GM21381 (cell line): Measurements from ENCODE around the gene ENOX1.

Source experiments
- ATAC-seq: cut with Tn5 transposase; IDR thresholded peaks from one replicate; pipeline ENCODE4 v1.9.1; 2021; ENCODE audit warnings: mild to moderate bottlenecking, moderate library complexity; ENCODE audit not compliant: unreplicated experiment

ENOX1 gene

DNA sequence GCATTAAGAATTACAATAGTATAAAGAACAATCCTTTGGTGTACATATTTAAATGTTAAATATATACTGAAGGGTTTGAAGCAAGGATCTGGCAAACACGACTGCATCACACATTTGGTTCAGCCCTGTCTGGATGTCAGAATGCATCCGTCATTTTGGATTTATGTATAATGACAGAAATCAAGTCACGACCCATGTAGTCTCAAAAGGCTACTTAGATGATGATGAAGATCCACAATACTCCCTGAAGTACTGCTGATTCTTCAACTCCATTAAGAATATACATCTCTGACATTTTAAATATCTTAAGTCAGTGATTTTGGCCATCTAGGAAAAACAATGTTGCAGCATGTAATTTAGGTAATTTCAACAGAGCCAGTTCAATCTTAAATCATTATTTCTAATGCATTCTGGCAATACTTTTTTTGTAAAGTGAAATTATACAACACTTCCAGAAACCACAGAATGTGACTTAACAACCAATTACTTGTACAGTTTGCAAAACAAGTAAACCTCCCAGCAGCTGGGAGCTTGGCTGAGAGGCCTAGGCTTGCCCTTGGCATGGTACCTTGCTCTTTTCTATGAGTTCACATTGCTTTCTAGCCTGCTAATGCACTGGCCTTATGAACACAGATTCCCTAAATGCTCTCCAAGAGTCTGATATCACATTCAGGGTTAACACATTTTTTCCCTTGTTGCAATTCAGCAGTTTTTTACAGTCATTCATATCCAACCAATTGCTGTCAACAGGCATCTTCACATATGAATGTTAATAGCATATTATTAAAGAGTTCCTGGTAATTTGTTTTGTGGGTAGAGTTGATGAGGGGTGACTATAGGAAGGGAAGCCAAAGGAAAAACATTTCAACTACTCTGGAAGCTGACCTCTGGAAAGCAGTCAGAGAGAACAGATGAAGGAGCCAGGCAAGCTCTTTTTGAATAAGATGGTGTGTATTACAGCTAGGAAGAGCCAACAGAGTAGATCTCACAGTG is 175.2 kb downstream of the ENOX1 start:
- no peak for ATAC-seq

DNA sequence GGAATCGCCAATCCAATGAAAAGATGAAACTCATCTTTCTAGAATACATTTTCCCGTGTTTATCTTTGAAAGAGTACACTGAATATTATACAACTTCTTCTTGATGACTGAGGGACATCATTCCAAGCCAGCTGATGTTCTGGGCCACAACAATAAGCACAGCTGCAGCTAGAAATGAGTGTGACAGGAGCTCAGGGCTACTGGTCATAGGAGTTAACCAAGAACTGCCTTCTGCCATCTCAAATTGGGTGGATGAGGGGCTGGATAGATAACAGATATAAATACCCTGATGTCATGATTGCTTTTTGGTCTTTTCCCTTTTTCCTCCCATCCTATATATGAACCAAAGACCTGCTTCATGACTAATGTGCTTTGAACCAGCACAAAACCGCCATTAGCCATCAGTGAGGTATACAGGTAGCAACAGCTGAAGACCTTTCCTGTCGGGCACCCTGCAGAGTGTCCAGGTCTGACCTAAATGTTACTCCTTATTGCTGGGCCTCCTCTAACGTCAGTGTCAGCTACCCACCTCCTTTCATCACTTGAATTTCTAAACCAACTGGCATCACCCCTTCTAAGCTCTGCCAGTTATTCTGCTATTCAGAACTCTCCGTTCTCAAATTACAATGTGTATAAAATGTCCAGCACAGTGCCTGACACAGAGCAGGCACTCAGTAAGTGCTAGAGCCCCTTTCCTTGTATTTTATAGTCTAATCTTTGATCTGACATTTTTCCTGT is 178.2 kb downstream of the ENOX1 start:
- ATAC-seq = no peak

DNA sequence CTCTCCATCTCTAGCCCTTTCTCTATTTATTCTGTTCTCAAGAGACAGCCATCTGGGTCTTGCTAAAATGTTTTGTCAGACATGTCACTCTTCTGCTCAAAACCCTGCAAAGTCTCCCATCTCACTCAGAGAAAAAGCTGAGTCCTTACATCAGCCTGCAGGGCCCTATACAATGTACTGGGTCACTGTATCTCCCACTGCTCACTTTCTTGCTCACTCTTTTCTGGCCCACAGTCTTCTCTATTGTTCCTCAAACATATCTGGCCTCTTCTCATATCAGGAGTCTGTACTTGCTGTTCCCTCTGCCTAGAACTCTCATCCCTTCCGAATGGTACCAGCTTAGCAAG is 189.2 kb downstream of the ENOX1 start:
- no peak for ATAC-seq

DNA sequence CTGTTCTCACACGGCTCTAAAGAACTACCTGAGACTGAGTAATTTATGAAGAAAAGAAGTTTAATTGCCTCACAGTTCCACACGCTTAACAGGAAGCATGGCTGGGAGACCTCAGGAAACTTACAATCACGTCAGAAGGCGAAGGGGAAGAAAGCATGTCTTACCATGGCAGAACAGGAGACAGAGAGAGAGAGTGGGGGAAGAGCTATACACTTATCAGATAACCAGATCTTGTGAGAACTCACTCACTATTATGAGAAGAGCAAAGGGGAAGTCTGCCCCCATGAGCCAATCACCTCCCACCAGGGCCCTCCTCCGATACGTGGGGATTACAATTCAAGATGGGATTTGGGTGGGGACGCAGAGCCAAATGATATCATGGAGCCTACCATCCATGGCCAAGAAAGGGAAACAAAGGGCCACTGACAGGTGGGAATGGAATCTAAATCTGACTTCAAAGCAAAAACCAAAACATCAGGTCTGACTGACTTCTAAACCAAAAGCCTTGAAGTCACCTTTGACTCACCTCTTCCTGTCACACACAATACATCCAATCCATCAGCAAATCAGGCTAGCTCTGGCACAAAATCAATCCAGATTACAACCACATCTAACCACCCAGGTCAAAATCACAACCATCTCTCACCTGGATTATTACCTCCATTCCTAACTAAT is 189.7 kb downstream of the ENOX1 start:
- ATAC-seq = no peak

GRCh38 chr13:43596006-43596405 is 190.8 kb downstream of the ENOX1 start:
- ATAC-seq = no peak

- ATAC-seq = no peak
Measured at GRCh38 chr13:43587376-43587775, 199.4 kb downstream of the ENOX1 start.

GRCh38 chr13:43584751-43585150 is 202.0 kb downstream of the ENOX1 start:
- no peak for ATAC-seq

DNA sequence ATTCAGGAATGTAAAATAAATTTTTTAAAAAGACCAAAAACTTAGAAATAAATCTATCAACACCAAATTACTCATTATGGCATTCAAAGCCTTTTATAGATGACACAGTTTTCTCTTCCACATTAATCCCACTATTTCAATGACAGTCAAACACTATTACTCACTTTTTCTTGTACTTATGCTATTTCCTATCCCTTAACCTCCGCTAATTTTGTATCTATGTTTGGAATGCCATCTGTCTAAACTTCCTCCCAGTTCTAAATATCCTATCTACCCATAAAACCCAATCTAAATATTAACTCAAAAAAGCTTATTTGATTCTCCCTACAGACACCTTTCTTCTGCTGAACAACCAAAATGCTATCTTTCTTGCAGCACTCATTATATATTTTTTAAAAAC is 203.5 kb downstream of the ENOX1 start:
- no peak for ATAC-seq

DNA sequence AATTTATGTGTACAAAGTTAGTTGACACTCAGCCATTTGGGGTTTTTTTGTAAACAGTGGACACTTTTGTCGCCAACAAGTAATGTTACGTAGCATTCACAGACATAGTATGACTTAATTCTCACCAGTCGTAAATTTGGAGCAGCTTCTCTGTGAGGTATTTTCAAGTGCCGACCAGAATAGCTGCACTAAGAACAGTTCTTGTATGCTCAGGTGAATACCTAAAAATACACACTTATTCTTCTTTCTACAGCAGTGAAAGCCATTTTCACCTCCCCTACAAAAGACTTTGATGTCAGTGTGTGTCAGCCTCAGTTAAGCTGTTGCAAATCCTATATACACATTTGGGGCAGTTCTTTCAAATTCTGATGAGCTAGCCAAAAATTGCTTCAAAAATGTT is 206.5 kb downstream of the ENOX1 start:
- ATAC-seq = no peak

DNA sequence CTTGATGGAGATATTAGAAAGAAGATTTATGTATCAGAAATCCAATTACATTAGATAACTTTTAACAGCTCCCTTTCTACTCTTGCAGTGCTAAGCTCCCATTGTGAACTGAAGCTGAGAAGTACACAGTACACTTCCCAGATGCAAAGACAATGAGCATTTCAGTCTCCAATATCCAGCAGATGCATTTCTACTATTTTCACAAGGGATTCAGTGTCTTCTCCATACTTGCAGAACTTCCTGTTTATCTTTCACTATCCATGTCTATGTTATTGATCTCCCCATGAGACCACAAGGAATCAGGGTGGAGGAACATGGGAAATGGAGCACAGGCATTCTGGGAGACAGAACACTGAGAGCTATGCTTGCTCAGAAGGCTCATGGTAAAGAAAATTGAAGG is 207.5 kb downstream of the ENOX1 start:
- no peak for ATAC-seq

- no peak for ATAC-seq
Measured at GRCh38 chr13:43574605-43575004, 212.2 kb downstream of the ENOX1 start.

- no peak for ATAC-seq
Measured at GRCh38 chr13:43573802-43574514, 212.8 kb downstream of the ENOX1 start.

DNA sequence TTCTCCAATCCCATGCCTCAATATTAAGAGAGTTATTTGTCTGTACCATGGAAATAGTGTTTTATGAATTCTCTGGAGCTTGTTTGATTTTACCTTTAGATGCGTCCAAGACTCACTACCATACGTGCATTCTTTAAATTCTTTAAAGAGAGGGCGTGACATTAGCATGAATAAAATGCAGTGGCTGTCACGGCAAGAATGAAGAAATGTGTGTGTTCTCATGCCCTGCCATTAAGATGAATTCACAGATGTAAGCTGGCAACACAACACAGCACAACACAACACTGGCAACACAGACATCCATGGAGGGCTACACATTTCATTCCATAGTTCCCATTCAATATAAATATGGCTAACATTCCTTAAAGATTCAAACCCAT is 213.4 kb downstream of the ENOX1 start:
- ATAC-seq = no peak

DNA sequence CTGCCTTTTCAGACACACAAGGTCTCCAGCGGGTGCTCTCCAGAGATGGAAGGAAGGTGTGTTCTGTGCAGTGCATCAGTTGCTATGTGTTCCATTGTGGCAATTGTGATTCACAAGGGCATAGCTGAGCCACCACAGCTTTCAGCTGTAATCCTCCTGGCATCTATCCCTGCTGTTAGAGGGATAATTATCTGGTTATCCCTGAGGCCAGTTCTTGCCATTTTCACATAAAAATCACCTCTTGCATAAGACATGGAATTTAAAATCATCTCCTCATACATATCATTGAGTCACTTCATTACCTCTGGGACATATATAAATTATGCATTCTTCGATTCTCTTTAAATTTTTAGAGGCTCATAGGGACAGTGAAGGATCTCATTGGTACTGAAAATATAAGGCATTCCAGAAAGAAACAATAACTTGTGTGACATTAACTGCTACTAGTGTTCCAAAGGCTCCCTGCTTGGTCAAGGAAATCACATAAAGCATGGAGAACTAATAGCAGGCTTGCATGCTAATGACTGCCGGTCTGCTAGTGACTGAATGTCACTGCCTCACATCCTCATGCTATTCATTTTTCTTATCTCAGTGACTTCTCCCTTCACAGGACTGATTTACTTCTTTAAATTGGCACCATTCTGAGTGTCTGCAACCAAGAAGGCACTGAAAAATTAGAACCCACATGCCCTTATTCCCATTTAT is 214.0 kb downstream of the ENOX1 start:
- ATAC-seq = no peak

DNA sequence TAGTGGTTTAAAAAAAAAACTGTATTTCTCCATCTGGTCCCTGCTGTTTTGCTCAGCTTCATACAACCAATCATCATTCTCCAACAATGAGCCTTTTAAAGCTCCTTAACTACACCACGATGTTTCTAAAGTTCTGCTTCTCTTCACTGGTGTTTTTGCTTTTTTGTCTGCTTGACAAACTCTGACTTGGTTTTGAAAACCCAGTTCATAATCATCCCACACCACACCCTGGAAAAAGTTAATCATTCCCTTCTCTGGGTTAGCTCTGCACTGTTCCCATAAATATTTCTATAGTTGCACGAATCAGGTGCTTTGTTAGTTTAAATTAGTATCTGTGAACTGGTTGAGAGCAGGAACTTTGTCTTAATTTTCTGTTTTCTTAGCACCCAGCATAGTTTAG is 217.1 kb downstream of the ENOX1 start:
- no peak for ATAC-seq

GRCh38 chr13:43567608-43568007 is 219.2 kb downstream of the ENOX1 start:
- no peak for ATAC-seq

GRCh38 chr13:43564952-43565351 is 221.8 kb downstream of the ENOX1 start:
- ATAC-seq = no peak

GRCh38 chr13:43561081-43561480 is 225.7 kb downstream of the ENOX1 start:
- no peak for ATAC-seq

DNA sequence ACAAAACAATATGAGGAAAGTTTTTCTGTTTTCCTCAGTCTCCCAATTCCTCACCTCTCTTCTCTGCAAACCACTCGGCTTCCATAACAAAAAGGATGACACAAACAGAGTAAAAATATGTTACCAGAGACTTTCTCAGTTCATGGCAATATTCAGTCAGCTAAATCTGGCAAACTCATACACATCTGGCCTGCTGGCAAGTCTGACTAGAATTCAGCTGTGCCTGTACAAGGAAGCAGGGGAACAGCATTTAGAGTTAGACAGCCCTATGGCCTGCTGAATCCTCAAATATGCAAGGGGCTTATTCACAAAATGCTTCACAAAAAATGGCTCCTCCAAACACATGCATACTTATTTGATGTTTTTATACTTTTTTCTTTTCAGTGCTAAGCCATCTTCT is 227.8 kb downstream of the ENOX1 start:
- no peak for ATAC-seq

DNA sequence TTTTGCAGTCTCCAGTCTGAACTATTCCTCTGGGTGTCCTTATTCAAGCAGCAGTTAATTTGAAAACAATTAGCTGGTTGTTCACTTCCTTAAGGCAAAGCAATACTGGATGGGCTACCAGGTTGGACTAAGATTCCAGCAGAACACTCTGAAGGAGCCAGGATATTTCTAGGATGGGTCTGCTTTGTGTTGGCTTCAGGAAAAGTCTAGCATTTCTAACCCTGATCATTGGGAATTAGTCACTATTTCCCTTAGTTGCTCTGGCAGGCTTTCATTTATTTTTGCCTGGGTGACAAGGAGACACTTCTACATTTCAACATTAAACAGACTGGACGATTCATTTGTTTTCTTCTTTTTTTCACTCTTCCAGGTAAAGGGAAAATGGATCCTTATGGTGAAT is 228.4 kb downstream of the ENOX1 start:
- ATAC-seq = no peak
